ENCODE data around the gene ZNF112.

GRCh38 chr19:44315883-44316282 is 40.6 kb downstream of the ZNF112 start:
- TF ChIP-seq EZH2 (IDR thresholded peaks at IDR 0.05) (no peak), POLR2AphosphoS5 (IDR thresholded peaks at IDR 0.05; ENCODE audit: borderline replicate concordance, low read depth, low read length) (no peak)

Data from SK-N-MC (cell line).